GM19351 (cell line): Measurements from ENCODE around the gene LOXL3.
A peak's percentile ranks its signal among the peaks of the same experiment; 100 is the strongest.
"Not testable (repeated sequence)": the region's sequence is repeated elsewhere in the genome, so short reads cannot be mapped to it uniquely, and the experiment has no call there.

Source experiments
- ATAC-seq: cut with Tn5 transposase; IDR thresholded peaks from one replicate; pipeline ENCODE4 v1.9.1; 2021; ENCODE audit warnings: mild to moderate bottlenecking, moderate library complexity; ENCODE audit not compliant: unreplicated experiment

LOXL3 gene

DNA sequence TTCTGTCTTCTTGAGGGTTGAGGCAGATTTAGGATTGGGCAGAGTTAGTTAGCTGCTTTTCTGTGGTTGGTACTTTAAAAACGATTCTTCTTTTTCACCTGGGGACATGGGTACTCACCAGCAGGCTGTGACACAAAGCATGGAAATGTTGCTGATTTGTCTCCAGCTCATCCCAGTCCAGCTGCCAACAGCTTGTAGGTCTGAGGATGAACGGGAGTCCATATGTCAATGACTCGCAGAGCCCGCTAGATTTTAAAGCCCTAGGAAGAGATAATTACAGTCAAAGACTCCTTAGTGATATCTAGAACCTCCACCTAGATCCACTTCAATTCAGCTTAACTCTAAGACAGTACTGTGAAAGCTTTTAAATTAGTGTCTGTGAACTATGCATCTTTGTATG is 21.6 kb upstream of the LOXL3 start:
- ATAC-seq: no peak

DNA sequence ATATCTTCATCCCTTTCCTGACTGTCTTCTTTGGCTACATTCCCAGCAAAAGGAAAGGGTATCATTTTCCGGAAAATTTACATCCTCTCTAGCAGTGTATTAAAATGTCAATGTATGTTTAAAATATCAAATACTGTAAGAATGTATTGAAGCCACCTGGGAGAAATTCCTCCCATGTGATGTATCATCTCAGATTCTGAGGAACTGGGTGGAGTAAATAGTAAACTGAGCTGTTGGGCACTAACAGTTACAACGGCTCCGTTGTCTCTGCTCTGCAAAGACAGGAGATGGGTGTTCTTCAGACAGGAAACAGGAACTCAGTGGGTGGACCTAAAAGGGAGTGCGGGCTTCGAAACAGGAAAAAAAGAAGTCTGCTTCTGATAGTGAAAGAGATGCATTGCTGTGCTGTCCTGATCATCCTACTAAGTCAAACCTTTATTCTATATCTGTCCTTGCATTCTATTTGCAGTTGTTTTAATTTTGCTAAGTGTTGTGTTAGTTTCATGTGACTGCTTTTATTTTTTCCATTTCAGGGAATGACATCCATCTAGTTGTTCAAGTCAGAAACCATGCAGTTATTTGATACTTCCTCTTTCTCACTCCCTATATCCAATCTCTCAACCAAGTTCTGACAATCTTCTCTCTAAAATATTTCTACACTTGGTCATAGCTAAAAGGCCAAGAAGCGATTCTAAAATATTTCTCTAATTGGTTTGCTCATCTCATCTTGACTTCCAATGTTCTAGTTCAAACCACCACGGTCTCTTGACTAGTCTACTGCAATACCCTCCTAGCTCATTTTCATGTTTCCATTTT is 20.2 kb upstream of the LOXL3 start:
- ATAC-seq: peak; percentile 48

DNA sequence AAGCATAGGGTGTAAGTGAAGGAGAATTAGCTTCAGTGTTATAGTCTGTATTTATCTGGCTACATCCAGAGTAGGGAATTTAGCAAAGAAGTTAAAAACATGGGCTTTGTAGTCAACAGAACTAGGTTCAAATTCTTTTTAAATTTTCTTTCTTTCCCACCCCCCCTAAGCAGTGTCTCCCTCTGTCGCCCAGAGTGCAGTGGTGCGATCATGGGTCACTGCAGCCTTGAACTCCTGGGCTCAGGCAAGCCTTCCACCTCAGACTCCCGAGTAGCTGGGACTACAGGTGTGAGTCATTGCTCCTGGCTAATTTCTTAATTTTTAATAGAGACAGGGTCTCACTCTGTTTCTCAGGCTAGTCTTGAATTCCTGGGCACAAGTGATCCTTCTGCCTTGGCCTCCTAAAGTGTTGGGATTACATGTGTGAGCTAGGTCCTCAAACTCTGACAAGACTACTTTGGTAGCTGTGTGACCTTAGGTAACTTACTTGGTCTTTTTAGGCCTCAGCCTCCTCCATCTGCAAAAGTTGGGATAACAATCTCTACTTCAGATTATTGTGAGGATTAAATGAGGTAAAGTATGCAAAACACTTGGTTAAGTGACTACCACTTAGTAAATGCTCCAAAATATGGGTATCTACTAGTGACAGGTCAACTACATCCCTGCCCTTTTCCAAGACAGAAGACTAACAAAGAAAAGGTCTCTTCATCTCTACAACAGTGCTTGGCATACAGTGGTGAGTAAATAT is 18.6 kb upstream of the LOXL3 start:
- ATAC-seq: no peak

- ATAC-seq: peak; percentile 71
These were observed 17.3 kb upstream of the LOXL3 start for GRCh38 chr2:74571058-74571457.

GRCh38 chr2:74569686-74570085 is 15.9 kb upstream of the LOXL3 start:
- ATAC-seq: no peak

DNA sequence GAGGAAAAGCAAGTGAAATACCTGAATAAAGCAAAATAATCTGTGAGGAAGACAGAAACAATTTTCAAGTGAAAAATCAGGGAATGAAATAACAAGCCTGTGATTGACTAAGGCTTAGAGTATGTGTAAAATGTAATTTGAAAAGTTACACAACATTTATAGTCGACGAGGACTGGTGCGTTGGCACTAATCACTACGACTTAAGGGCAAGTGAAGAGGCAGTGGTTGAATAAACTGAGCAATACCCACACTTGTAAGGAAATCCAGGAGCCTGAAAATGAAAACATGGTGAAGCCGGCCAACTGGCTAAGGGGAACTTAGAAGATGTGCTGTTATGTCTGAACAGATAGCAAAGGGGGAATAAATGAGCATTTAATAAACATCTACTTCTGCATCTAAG is 14.1 kb upstream of the LOXL3 start:
- no peak for ATAC-seq

DNA sequence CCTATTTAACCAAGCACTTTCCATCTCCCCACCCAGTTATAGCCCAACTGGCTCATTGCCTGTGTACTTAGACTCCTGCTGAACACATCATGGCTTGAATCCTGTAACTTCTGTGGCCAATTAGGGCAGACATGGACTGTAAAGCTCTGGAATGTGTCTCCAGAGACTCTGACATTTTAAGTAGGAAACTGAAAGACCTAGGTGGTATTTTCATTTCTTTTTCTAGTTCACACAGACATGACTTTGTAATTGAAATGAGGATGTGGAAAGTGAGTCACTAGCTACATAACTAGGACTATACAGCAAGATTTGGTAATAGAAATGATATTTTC is 13.0 kb upstream of the LOXL3 start:
- ATAC-seq: no peak

- no peak for ATAC-seq
These were observed 12.5 kb upstream of the LOXL3 start for GRCh38 chr2:74566076-74566753.

DNA sequence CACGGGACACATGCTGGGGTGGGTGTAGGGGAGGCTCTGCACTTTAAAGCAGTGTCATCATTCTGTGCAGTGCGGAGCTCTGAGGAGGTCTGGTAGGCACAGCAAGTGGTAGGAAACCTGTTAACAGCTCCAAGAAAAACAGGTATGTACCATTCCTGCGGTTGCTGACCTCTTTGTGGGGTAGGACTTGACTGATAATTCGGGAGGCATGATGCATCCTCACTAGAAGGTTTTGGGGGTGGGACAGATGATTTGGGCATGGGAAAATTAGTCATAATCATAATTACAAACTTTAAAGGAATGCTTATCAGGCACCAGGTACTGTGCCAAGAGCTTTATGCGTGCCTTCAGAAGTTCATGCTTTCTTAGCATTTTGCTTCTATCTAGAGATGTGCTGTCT is 10.5 kb upstream of the LOXL3 start:
- ATAC-seq: no peak

DNA sequence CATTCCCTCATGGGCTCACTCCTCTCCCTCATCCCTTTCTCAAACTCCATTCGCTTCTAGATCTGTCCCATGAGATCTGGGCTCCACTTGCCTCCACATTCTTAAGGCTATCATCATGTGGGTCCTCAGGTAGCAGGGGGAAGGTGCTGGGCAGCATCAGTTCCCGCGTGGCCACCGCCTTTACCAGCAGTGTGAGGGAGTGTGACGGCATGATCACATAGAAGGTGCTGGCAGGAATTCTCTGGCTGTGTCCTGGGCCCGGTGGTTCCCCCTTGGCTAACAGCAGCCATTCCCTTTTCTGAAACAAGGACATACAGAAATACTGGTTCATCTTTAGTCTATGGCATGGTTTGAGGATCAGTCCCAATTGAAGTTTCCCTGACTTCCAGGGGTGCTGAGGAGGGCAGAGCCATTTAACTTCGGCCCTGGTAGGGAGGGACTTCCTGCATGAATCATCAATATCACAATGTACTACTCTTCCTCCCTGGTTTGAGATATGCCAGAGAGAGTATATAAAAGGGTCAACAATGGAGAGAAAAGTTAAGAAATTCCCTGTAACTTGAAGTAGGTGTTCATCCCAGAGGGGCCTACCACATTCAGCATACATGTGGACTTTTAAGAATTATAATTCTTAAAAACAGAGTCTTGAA is 8.5 kb upstream of the LOXL3 start:
- no peak for ATAC-seq

- ATAC-seq: not testable (repeated sequence)
These were observed 7.3 kb upstream of the LOXL3 start for GRCh38 chr2:74561022-74561421.

DNA sequence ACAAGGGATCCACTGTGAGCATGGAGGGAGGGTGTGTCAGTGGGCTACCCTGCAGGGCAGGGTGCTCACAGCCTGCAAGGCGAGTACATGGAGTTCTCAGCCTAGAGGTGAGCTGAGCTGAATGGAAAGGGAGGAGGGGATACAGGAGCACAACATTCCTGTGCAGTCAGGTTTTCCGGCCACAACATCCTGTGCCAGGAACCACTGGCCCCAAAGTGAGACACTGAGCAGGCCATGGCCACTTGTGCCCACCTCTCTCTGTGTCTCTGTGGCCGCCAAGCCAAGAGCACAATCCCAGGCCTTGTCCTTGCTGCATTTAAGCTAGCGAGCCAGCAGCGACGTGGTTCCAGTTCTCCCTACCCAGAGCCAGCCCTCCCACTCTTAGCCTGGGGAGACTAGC is 6.8 kb upstream of the LOXL3 start:
- ATAC-seq: no peak

GRCh38 chr2:74559912-74560311 is 6.2 kb upstream of the LOXL3 start:
- ATAC-seq: no peak

- ATAC-seq: no peak
These were observed 4.8 kb upstream of the LOXL3 start for GRCh38 chr2:74558284-74559230.

DNA sequence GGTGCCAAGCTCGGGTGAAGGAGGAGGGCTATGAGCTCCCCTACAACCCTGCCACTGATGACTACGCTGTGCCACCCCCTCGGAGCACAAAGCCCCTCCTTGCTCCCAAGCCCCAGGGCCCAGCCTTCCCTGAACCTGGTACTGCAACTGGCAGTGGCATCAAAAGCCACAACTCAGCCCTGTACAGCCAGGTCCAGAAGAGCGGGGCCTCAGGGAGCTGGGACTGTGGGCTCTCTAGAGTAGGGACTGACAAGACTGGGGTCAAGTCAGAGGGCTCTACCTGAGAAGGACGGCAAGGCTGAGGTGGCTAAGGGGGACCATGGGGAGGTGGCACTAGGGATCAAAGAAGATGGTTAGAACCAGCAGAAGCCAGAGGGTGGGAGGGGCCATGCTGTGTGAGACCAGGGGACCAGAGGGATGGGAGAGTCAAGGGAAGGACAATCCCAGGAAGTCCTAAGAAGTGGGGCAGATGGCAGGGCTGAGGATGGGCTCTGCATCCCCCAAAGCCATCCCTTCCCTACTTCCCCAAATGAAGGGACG is 3.2 kb upstream of the LOXL3 start:
- no peak for ATAC-seq

- ATAC-seq: no peak
These were observed 2.4 kb upstream of the LOXL3 start for GRCh38 chr2:74556159-74556558.

DNA sequence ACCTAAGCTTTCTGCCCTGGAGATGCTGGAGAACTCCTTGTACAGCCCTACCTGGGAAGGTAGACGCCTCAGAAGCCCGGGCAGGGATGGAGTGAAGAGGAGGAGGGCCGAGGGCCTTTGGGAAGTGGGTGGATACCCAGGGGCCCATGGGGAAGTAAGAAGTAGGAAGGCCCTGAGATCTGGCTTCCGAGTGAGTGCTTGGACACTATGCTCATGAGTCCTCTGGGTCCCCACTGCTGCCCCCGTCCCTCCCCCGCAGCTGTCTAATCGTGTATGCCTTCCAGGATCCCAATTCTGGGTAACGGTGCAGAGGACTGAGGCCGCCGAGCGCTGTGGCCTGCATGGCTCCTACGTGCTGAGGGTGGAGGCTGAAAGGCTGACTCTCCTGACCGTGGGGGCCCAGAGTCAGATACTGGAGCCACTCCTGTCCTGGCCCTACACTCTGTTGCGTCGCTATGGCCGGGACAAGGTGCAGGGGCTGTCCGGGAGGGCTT is 1.9 kb upstream of the LOXL3 start:
- no peak for ATAC-seq

GRCh38 chr2:74554820-74555531 is 1.2 kb upstream of the LOXL3 start:
- peak; percentile 48 for ATAC-seq
